Right lobe of liver (tissue), 4 donors: ENCODE results near the gene NRCAM.

Experiments used
- POLR2A ChIP-seq: fragments of 450-650 bp; IDR thresholded peaks from one replicate; pipeline ENCODE4 v1.6.1; 2017; ENCODE audit warnings: antibody characterized with exemption, mild to moderate bottlenecking
- TF ChIP-seq, protein P1 (sequence below), 4 donors: fragments of 200-600 bp in 3 of 4; fragments of 450-650 bp in 1 of 4; IDR thresholded peaks; one replicate each; pipeline versions ENCODE4 v1.5.1 to v1.8.0; 2016 to 2022; ENCODE audit warnings: antibody characterized with exemption in 4 of 4, mild to moderate bottlenecking in 2 of 4
- donor health status: DM: no; HTN: no; CAD: no.
- donor health status: DM: no; HTN: no; CAD: no.
- donor health status: DM: no; HTN: yes; CAD: no.

DNA sequence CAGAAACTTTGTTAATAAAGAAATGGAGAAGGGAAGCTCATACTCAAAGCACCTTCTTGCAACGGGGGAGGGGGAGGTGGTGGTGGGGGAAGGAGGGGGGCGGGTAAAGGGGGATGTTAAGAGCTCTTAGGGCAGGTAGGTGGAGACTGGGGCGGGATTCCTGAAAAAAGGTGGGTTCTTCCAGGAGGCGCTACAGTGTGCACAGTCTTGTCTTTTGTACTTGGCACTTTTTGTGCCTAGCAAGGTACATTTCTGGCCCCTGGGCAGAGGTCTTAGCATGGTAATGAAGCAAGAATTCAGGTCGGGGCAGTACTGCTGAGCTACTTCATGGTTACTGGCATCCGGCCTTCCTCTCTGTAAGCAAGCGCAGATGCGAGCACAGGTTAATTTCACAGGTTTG, 310.8 kb downstream of the NRCAM start:
- TF ChIP-seq, protein P1, sequence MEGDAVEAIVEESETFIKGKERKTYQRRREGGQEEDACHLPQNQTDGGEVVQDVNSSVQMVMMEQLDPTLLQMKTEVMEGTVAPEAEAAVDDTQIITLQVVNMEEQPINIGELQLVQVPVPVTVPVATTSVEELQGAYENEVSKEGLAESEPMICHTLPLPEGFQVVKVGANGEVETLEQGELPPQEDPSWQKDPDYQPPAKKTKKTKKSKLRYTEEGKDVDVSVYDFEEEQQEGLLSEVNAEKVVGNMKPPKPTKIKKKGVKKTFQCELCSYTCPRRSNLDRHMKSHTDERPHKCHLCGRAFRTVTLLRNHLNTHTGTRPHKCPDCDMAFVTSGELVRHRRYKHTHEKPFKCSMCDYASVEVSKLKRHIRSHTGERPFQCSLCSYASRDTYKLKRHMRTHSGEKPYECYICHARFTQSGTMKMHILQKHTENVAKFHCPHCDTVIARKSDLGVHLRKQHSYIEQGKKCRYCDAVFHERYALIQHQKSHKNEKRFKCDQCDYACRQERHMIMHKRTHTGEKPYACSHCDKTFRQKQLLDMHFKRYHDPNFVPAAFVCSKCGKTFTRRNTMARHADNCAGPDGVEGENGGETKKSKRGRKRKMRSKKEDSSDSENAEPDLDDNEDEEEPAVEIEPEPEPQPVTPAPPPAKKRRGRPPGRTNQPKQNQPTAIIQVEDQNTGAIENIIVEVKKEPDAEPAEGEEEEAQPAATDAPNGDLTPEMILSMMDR (IDR thresholded peaks at IDR 0.05) = no peak
- no peak for TF ChIP-seq POLR2A
